Left ventricle myocardium inferior (tissue), 1 donor: ENCODE data around the gene FOXB2. TPM values are rescaled to one million over a fixed set of nuclear protein-coding genes. Genes with fewer than 3 reads are reported as not detected.
A peak's percentile ranks its signal among the peaks of the same experiment; 100 is the strongest.

Experiments used
- DNase-seq: peaks from one replicate; pipeline ENCODE4 v3.0.0-alpha.2; 2020
- H3K27ac ChIP-seq: fragments of 200-600 bp; replicated peaks from 2 replicates; pipeline ENCODE4 v1.8.0; 2021
- H3K27me3 ChIP-seq: fragments of 200-600 bp; 2 replicates; pipeline ENCODE4 v1.8.0; 2021; ENCODE audit warnings: low read depth
- H3K36me3 ChIP-seq: fragments of 200-600 bp; 2 replicates; pipeline ENCODE4 v1.8.0; 2021
- H3K4me1 ChIP-seq: fragments of 200-600 bp; 2 replicates; pipeline ENCODE4 v1.8.0; 2021
- H3K4me3 ChIP-seq: fragments of 200-600 bp; 2 replicates; pipeline ENCODE4 v1.8.0; 2021; ENCODE audit warnings: mild to moderate bottlenecking, moderate library complexity
- H3K9me3 ChIP-seq: fragments of 200-600 bp; replicated peaks from 2 replicates; pipeline ENCODE4 v1.8.0; 2021
- intact Hi-C: fragments of 100-400 bp; cut with micrococcal nuclease; formaldehyde crosslinking; loops from one replicate; pipeline ENCODE4 v1.11.0; 2022
- total RNA-seq: library from RNA; stranded (reverse); fragmentation: NEBNext Ultra II Directional; extraction: Animal tissue kit (Norgen Biotek cat#: 25700); gene quantifications from one replicate; pipeline ENCODE4 v1.2.1, GENCODE V29; 2021
- TF ChIP-seq, protein P1 (sequence below): fragments of 200-600 bp; IDR thresholded peaks from 2 replicates; pipeline ENCODE4 v1.8.0; 2021; ENCODE audit warnings: antibody characterized with exemption, mild to moderate bottlenecking, borderline replicate concordance
- donor health status: DM: no; HTN: yes; CAD: no; lungs with severe emphysema.

The FOXB2 gene
- total RNA-seq, 1 donor from 2014 or later = not detected

- TF ChIP-seq, protein P1, sequence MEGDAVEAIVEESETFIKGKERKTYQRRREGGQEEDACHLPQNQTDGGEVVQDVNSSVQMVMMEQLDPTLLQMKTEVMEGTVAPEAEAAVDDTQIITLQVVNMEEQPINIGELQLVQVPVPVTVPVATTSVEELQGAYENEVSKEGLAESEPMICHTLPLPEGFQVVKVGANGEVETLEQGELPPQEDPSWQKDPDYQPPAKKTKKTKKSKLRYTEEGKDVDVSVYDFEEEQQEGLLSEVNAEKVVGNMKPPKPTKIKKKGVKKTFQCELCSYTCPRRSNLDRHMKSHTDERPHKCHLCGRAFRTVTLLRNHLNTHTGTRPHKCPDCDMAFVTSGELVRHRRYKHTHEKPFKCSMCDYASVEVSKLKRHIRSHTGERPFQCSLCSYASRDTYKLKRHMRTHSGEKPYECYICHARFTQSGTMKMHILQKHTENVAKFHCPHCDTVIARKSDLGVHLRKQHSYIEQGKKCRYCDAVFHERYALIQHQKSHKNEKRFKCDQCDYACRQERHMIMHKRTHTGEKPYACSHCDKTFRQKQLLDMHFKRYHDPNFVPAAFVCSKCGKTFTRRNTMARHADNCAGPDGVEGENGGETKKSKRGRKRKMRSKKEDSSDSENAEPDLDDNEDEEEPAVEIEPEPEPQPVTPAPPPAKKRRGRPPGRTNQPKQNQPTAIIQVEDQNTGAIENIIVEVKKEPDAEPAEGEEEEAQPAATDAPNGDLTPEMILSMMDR = no peak
- Histone ChIP-seq H3K4me1 (peaks cover 71% of the 10 kb centered on the region), H3K9me3 (no peaks in the 10 kb centered on the region), H3K27ac (no peak overlapping the region), H3K4me3 (peak overlapping the region; percentile 40), H3K36me3 (no peaks in the 10 kb centered on the region), H3K27me3 (peaks cover 100% of the 10 kb centered on the region)
- no peak for DNase-seq
- intact Hi-C loops = no loop called here
Observed at GRCh38 chr9:77016526-77017504, 2.6 kb upstream of the FOXB2 start.

- Histone ChIP-seq H3K27me3 (peaks cover 100% of the 10 kb centered on the region), H3K4me1 (peaks cover 71% of the 10 kb centered on the region), H3K36me3 (no peaks in the 10 kb centered on the region), H3K9me3 (no peaks in the 10 kb centered on the region), H3K4me3 (no peak overlapping the region), H3K27ac (no peak overlapping the region)
- TF ChIP-seq, protein P1 = no peak
- DNase-seq = no peak
- intact Hi-C loops = no loop called here
Observed at GRCh38 chr9:77017505-77017894, 2.0 kb upstream of the FOXB2 start.

DNA sequence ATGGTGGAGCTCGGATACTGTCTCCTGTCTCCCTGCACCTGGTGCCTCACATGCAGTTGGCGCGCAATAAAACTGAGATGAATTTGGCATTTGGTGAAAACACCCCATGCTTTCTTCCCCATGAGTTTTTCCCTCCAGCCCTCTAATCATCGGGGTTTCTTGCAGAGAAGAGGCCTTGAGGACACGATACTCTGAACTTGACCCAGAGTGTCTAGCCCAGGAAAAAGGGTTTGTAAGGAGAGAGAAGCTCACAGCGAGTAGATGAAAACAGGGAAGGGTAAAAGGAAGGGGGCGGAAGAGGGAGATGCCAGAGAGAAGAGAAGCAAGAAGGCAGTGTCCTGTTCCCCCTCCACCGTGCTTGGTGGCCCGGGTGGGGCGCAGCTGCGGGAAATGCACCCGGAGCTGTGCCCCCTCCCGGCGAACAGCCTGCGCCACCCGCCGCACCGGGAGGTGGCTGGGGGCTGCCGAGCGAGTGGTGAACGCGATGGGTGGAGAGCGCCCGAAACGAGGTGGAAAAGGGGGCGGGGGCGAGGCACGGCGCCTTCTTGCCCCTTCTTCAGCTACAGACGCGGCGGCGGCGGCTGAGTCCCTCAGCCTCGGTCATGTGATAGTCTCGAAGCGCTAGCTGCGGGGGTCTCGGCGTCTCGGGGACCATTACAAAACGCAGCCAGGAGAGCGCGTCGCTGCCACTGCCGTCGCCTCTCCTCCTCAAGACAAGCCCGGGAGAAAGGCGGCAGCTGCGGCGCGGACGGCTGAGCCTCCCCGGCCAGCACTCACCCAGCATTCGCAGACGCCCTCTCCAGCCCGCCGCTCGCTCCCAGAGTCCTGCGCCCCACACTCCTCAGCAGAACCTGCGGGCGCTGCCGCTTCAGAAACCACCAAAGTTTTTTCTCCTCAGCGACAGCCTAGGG is 1.1 kb upstream of the FOXB2 start:
- intact Hi-C loops = no loop called here
- peaks cover 77% of the 10 kb centered on the region for H3K4me1 ChIP-seq
- H3K36me3 ChIP-seq = no peaks in the 10 kb centered on the region
- H3K27ac ChIP-seq = no peak overlapping the region
- TF ChIP-seq, protein P1 = no peak
- H3K27me3 ChIP-seq = peaks cover 100% of the 10 kb centered on the region
- DNase-seq = no peak
- H3K4me3 ChIP-seq = peak overlapping the region; percentile 47
- H3K9me3 ChIP-seq = no peaks in the 10 kb centered on the region

DNA sequence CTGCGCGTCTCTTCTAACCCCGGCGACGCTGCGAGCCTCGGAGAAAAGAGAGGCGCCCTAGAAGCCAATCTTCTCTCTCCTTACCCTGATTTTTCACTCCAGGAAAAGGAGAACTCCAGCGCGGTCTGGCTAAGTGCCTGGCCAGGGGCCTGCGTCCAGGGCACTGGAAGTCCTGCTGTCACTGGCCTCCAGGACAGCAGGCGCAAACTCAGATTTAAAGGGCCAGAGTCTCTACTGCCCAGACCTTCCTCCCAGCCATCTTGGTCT is 553 bp upstream of the FOXB2 start:
- intact Hi-C loops = no loop called here
- Histone ChIP-seq H3K27ac (no peak overlapping the region), H3K36me3 (no peaks in the 10 kb centered on the region), H3K4me1 (peaks cover 75% of the 10 kb centered on the region), H3K4me3 (peak overlapping the region; percentile 47), H3K27me3 (peaks cover 100% of the 10 kb centered on the region), H3K9me3 (no peaks in the 10 kb centered on the region)
- DNase-seq = no peak
- TF ChIP-seq, protein P1 = no peak

GRCh38 chr9:77019926-77020412 is 514 bp downstream of the FOXB2 start:
- intact Hi-C loops = no loop called here
- H3K36me3 ChIP-seq = no peaks in the 10 kb centered on the region
- peaks cover 64% of the 10 kb centered on the region for H3K4me1 ChIP-seq
- H3K27ac ChIP-seq = no peak overlapping the region
- TF ChIP-seq, protein P1 = no peak
- H3K27me3 ChIP-seq = peaks cover 100% of the 10 kb centered on the region
- no peak for DNase-seq
- no peaks in the 10 kb centered on the region for H3K9me3 ChIP-seq
- H3K4me3 ChIP-seq = peak overlapping the region; percentile 50
